PC-3 (cell line): ENCODE measurements around the gene CASP2.

ENCODE experiments used
- EZH2 ChIP-seq: fragments of 300-600 bp; sonication (generic); IDR thresholded peaks from one replicate; pipeline ENCODE4 v1.6.1; 2017; ENCODE audit warnings: antibody characterized with exemption, mild to moderate bottlenecking, low read length; ENCODE audit not compliant: unreplicated experiment
- EZH2phosphoT487 ChIP-seq: fragments of 300-600 bp; sonication (generic); IDR thresholded peaks from 2 replicates; pipeline ENCODE4 v1.6.1; 2018; ENCODE audit warnings: mild to moderate bottlenecking, antibody characterized with exemption, low read length, borderline replicate concordance
- TF ChIP-seq, protein P1 (sequence below): fragments of 300-600 bp; sonication (generic); conservative IDR thresholded peaks from 2 replicates; pipeline ENCODE4 v1.5.1; 2017; ENCODE audit warnings: antibody characterized with exemption, low read depth, mild to moderate bottlenecking, low read length

DNA sequence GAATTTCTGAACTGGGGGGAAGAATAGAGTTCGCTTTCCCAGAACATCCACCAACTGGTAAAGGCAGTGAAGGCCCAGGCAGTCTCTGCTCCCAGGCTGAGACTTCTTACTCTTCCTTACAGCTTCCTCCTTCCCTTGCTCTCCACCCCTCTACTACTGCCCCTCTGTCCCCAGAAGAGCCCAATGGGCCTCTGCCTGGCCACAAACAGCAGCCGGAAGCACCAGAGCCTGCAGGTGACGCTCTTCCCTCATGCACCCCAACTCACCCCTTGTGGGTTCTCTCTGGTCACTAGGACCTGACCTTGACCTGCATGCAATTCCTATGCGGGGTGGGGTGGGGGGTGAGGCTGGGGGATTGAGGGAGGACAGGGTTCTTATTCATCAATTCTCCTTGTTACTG is 57.9 kb downstream of the CASP2 start:
- TF ChIP-seq EZH2 (no peak), EZH2phosphoT487 (no peak)
- TF ChIP-seq, protein P1, sequence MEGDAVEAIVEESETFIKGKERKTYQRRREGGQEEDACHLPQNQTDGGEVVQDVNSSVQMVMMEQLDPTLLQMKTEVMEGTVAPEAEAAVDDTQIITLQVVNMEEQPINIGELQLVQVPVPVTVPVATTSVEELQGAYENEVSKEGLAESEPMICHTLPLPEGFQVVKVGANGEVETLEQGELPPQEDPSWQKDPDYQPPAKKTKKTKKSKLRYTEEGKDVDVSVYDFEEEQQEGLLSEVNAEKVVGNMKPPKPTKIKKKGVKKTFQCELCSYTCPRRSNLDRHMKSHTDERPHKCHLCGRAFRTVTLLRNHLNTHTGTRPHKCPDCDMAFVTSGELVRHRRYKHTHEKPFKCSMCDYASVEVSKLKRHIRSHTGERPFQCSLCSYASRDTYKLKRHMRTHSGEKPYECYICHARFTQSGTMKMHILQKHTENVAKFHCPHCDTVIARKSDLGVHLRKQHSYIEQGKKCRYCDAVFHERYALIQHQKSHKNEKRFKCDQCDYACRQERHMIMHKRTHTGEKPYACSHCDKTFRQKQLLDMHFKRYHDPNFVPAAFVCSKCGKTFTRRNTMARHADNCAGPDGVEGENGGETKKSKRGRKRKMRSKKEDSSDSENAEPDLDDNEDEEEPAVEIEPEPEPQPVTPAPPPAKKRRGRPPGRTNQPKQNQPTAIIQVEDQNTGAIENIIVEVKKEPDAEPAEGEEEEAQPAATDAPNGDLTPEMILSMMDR, result no peak
